Fibroblast of lung (primary cell): Measurements from ENCODE around the gene PAK2. TPM values are rescaled to one million over a fixed set of nuclear protein-coding genes. Genes with fewer than 3 reads are reported as not detected.

Source experiments
- DNase-seq, 2 donors: peaks; one replicate each; pipeline versions ENCODE4 v3.0.0 to v3.0.0-alpha.2; 2010; ENCODE audit warnings: low read depth in 2 of 2
- H2AFZ ChIP-seq: 2 replicates; pipeline ENCODE4 v1.5.1; 2012; ENCODE audit warnings: low read length, control low read depth, inconsistent platforms
- H3K27ac ChIP-seq: 2 replicates; pipeline ENCODE4 v1.5.1; 2011; ENCODE audit warnings: low read length, control low read depth; ENCODE audit not compliant: insufficient read depth
- H3K27me3 ChIP-seq: 2 replicates; pipeline ENCODE4 v1.5.1; 2011; ENCODE audit warnings: mild to moderate bottlenecking, low read length; ENCODE audit not compliant: control insufficient read depth, insufficient read depth
- H3K36me3 ChIP-seq: 2 replicates; pipeline ENCODE4 v1.5.1; 2011; ENCODE audit warnings: low read length; ENCODE audit not compliant: control insufficient read depth, insufficient read depth
- H3K4me1 ChIP-seq: 2 replicates; pipeline ENCODE4 v1.5.1; 2011; ENCODE audit warnings: low read length; ENCODE audit not compliant: control insufficient read depth, insufficient read depth; ENCODE audit errors: extremely low read depth
- H3K4me2 ChIP-seq: 2 replicates; pipeline ENCODE4 v1.5.1; 2011; ENCODE audit warnings: low read length, control low read depth; ENCODE audit not compliant: insufficient read depth; ENCODE audit errors: extremely low read depth
- H3K4me3 ChIP-seq, 4 experiments: fragments of 200-600 bp in 1 of 4; sonication (generic) in 1 of 4; replicated peaks in 1 of 4; 2 replicates each; pipeline ENCODE4 v1.5.1; 2011 to 2016; ENCODE audit warnings: low read length in 4 of 4, low read depth in 3 of 4, mild to moderate bottlenecking in 3 of 4, control low read depth in 2 of 4, inconsistent platforms in 1 of 4, mixed read lengths in 1 of 4; ENCODE audit not compliant: insufficient read depth in 1 of 4; ENCODE audit errors: control extremely low read depth in 1 of 4
- H3K79me2 ChIP-seq: 2 replicates; pipeline ENCODE4 v1.5.1; 2012; ENCODE audit warnings: mild to moderate bottlenecking, low read length, inconsistent platforms; ENCODE audit not compliant: control insufficient read depth, insufficient read depth
- H3K9ac ChIP-seq: 2 replicates; pipeline ENCODE4 v1.5.1; 2011; ENCODE audit warnings: mild to moderate bottlenecking, low read length, control low read depth; ENCODE audit not compliant: insufficient read depth
- H3K9me3 ChIP-seq: 2 replicates; pipeline ENCODE4 v1.5.1; 2012; ENCODE audit warnings: low read depth, low read length; ENCODE audit not compliant: control insufficient read depth, insufficient read depth
- H4K20me1 ChIP-seq: 2 replicates; pipeline ENCODE4 v1.5.1; 2011; ENCODE audit warnings: low read length; ENCODE audit not compliant: control insufficient read depth, insufficient read depth; ENCODE audit errors: extremely low read depth
- CTCF ChIP-seq, 2 donors: IDR thresholded peaks in 1 of 2; conservative IDR thresholded peaks in 1 of 2; 1 replicate in 1 of 2; 2 replicates in 1 of 2; pipeline ENCODE4 v1.5.1; 2011 to 2012; ENCODE audit warnings: low read length in 2 of 2, control low read depth in 1 of 2, inconsistent platforms in 1 of 2, low read depth in 1 of 2, mild to moderate bottlenecking in 1 of 2
- EZH2 ChIP-seq: IDR thresholded peaks from 2 replicates; pipeline ENCODE4 v1.5.1; 2012; ENCODE audit warnings: low read length, control low read depth, mild to moderate bottlenecking; ENCODE audit errors: missing control alignments
- polyA plus RNA-seq, 2 donors: library from polyadenylated mRNA; depleted of rRNA in 1 of 2; stranded (reverse) in 1 of 2; unstranded in 1 of 2; fragments of >200 nt; gene quantifications; 2 replicates each; pipeline ENCODE4 v1.2.1, GENCODE V29; 2011 to 2012; ENCODE audit warnings: missing spikeins in 1 of 2
- total RNA-seq: library from RNA; depleted of rRNA; stranded (reverse); fragments of >200 nt; gene quantifications from 2 replicates; pipeline ENCODE4 v1.2.1, GENCODE V29; 2014

Gene PAK2
- total and polyA plus RNA-seq, 2 donors (not counting 1 experiment from before 2014, with no cell fraction given) = 37.5 to 40.7 TPM

GRCh38 chr3:196771067-196771466 is 31.4 kb downstream of the PAK2 start:
- Histone ChIP-seq H3K36me3 (no peaks in the 10 kb centered on the region), H3K4me2 (no peak overlapping the region), H3K4me3 (no peak overlapping the region), H3K27me3 (no peaks in the 10 kb centered on the region), H3K27ac (no peak overlapping the region), H3K9ac (no peak overlapping the region), H3K4me1 (no peaks in the 10 kb centered on the region), H3K79me2 (peaks cover 56% of the 10 kb centered on the region), H4K20me1 (no peaks in the 10 kb centered on the region), H2AFZ (no peak overlapping the region), H3K9me3 (no peaks in the 10 kb centered on the region)
- DNase-seq = no peak
- TF ChIP-seq EZH2 = no peak
- TF ChIP-seq CTCF (conservative IDR thresholded peaks at IDR 0.05 in 1 of 2, IDR thresholded peaks at IDR 0.05 in 1 of 2; ENCODE audit: low read depth in 1 of 2, low read length in 2 of 2) = no peak

- Histone ChIP-seq H3K9me3 (no peaks in the 10 kb centered on the region), H4K20me1 (no peaks in the 10 kb centered on the region), H3K27ac (no peak overlapping the region), H3K36me3 (no peaks in the 10 kb centered on the region), H3K27me3 (no peaks in the 10 kb centered on the region), H3K9ac (no peak overlapping the region), H3K79me2 (peaks cover 58% of the 10 kb centered on the region), H3K4me3 (no peak overlapping the region), H2AFZ (no peak overlapping the region), H3K4me1 (no peaks in the 10 kb centered on the region), H3K4me2 (no peak overlapping the region)
- DNase-seq = no peak
- TF ChIP-seq CTCF (conservative IDR thresholded peaks at IDR 0.05 in 1 of 2, IDR thresholded peaks at IDR 0.05 in 1 of 2; ENCODE audit: low read depth in 1 of 2, low read length in 2 of 2) (no peak), EZH2 (no peak)
These were observed 32.4 kb downstream of the PAK2 start for GRCh38 chr3:196772102-196772501.

GRCh38 chr3:196772897-196773296 is 33.2 kb downstream of the PAK2 start:
- H2AFZ ChIP-seq = no peak overlapping the region
- no peaks in the 10 kb centered on the region for H3K9me3 ChIP-seq
- DNase-seq = no peak
- H3K27me3 ChIP-seq = no peaks in the 10 kb centered on the region
- H3K9ac ChIP-seq = no peak overlapping the region
- peaks cover 54% of the 10 kb centered on the region for H3K79me2 ChIP-seq
- H3K36me3 ChIP-seq = no peaks in the 10 kb centered on the region
- H3K4me2 ChIP-seq = no peak overlapping the region
- TF ChIP-seq CTCF (conservative IDR thresholded peaks at IDR 0.05 in 1 of 2, IDR thresholded peaks at IDR 0.05 in 1 of 2; ENCODE audit: low read depth in 1 of 2, low read length in 2 of 2) = no peak
- H3K4me1 ChIP-seq = no peaks in the 10 kb centered on the region
- H3K27ac ChIP-seq = no peak overlapping the region
- H3K4me3 ChIP-seq = no peak overlapping the region
- no peaks in the 10 kb centered on the region for H4K20me1 ChIP-seq
